Measurements from ENCODE around the gene CUX1.

- TF ChIP-seq CTCF (conservative IDR thresholded peaks at IDR 0.05; ENCODE audit: low read depth, low read length) (no peak), EZH2 (IDR thresholded peaks at IDR 0.05; ENCODE audit: low read length, unreplicated experiment) (no peak)
Observed at GRCh38 chr7:102189756-102190155, 372.3 kb downstream of the CUX1 start.
